ENCODE measurements around the gene SMPDL3A. TPM values are rescaled to one million over a fixed set of nuclear protein-coding genes. Genes with fewer than 3 reads are reported as not detected.

SMPDL3A gene
- total RNA-seq, 4 donors from 2014 or later, result 7.2 to 21.9 (median 10.8) TPM

GRCh38 chr6:122752459-122752858 is 36.6 kb upstream of the SMPDL3A start:
- no peak for TF ChIP-seq CTCF (IDR thresholded peaks at IDR 0.05; ENCODE audit: low read depth)

- no peak for TF ChIP-seq CTCF (IDR thresholded peaks at IDR 0.05; ENCODE audit: low read depth)
Measured at GRCh38 chr6:122753000-122753687, 35.9 kb upstream of the SMPDL3A start.

DNA sequence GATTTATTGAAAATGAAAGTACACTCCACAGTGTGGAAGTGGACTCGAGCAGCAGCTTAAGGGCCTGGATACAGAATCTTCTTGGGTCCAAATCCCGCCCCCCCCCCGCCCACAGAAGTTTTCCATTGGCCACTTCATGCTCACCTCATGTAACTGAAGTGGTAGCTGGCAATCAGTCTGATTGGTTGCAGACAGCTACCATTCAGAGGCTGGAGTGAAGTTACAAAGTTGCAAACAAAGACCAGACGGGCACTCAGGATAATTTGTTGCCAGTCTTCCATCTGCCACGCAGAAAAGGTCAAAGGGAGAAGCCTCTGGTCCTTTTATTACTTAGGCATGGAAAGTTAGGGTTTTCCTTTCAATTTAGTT is 35.4 kb upstream of the SMPDL3A start:
- no peak for TF ChIP-seq CTCF (IDR thresholded peaks at IDR 0.05; ENCODE audit: low read depth)

DNA sequence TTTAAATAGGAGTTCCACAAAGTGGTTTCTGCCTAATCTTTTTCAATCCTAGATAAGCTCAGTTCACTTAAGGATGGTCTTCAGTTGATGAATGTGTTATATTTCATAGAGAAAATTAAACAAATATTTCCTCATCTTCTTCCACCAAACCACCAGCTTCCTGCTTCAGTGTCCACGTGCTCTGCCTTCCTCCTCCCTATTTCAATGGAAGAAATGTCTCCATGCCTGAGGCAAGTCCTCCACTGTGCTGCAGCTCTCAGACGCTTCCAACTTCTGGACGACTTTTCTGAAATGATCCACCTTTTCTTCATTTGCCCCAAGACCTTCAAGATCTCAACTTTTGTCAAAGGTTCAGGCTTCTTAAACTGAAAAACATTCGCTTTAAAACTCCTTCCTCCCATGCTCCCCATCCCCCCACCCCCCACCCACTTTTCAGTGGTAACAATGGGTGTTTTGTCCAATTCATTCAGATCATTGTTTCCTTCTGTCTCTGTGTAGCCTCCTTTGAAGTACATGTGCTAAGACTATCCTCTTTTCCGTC is 34.8 kb upstream of the SMPDL3A start:
- TF ChIP-seq CTCF (IDR thresholded peaks at IDR 0.05; ENCODE audit: low read depth), result no peak

DNA sequence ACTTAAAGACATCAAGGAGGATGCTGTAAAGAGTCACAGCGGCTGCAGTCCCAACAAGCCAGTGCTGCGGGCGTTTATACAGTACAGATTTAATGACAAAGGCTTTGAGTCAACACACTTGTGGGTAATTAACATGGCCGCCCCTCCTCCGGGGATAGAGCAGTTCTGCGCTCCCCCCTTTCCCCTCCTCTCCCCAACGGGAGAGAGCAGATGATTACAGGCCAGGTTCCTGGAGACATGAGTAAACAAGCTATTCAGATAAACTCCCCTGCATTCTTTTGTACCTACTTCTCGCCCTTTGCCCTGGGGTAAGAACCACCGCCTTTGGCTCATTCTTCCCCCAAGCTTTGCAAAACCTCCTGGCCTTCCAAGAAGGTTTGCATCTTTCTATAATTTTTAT is 33.2 kb upstream of the SMPDL3A start:
- no peak for TF ChIP-seq CTCF (IDR thresholded peaks at IDR 0.05; ENCODE audit: low read depth)

- no peak for TF ChIP-seq CTCF (IDR thresholded peaks at IDR 0.05; ENCODE audit: low read depth)
Measured at GRCh38 chr6:122758927-122759334, 30.1 kb upstream of the SMPDL3A start.

DNA sequence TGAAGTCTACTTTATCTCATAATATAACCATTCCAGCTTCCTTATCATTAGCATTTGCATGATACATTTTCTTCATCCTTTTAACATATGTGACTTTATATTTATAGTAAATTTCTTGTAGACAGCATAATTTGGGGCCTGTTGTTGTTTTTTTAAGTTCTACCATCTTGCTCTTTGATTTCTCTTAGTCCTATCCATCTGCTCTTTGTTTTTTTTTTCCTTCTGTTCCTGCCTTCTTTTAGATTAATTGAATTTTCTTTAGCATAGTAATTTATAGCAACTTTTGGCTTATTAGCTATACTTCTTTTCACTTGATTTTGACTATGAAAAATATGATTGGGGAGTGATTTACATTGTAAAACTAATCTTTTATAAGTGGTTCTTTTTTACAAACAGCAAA is 28.7 kb upstream of the SMPDL3A start:
- no peak for TF ChIP-seq CTCF (IDR thresholded peaks at IDR 0.05; ENCODE audit: low read depth)

All from subcutaneous adipose tissue (tissue), 4 donors.